Lower lobe of right lung (tissue), 2 donors: ENCODE data around the gene IFNGR1. TPM values are rescaled to one million over a fixed set of nuclear protein-coding genes. Genes with fewer than 3 reads are reported as not detected.

Source experiments
- ATAC-seq, 2 donors: fragments of 200-7000 bp; cut with Tn5 transposase; one replicate each; pipeline ENCODE4 v1.9.1; 2020 to 2022; ENCODE audit warnings: mild to moderate bottlenecking in 2 of 2, moderate library complexity in 2 of 2
- DNase-seq: peaks from one replicate; pipeline ENCODE4 v3.0.0-alpha.2; 2020
- H3K27ac ChIP-seq: fragments of 200-600 bp; one replicate; pipeline ENCODE4 v1.8.0; 2022
- H3K27me3 ChIP-seq: fragments of 200-600 bp; one replicate; pipeline ENCODE4 v1.8.0; 2022; ENCODE audit warnings: low read depth
- H3K36me3 ChIP-seq: fragments of 200-600 bp; one replicate; pipeline ENCODE4 v1.8.0; 2022; ENCODE audit warnings: mild to moderate bottlenecking
- H3K4me1 ChIP-seq: fragments of 200-600 bp; one replicate; pipeline ENCODE4 v1.8.0; 2022
- H3K4me3 ChIP-seq: fragments of 200-600 bp; one replicate; pipeline ENCODE4 v1.8.0; 2022; ENCODE audit warnings: mild to moderate bottlenecking
- H3K9me3 ChIP-seq: fragments of 200-600 bp; one replicate; pipeline ENCODE4 v1.8.0; 2022
- intact Hi-C: fragments of 100-400 bp; cut with DNase I; formaldehyde crosslinking; loops from one replicate; pipeline ENCODE4 v1.11.0; 2022
- total RNA-seq: library from RNA; stranded (reverse); fragmentation: NEBNext Ultra II Directional; extraction: Animal tissue kit (Norgen Biotek cat#: 25700); gene quantifications from one replicate; pipeline ENCODE4 v1.2.1, GENCODE V29; 2021
- TF ChIP-seq, protein P1 (sequence below): fragments of 200-600 bp; IDR thresholded peaks from one replicate; pipeline ENCODE4 v1.8.0; 2022; ENCODE audit warnings: antibody characterized with exemption, mild to moderate bottlenecking
- donor health status: DM: no; HTN: yes; CAD: no; lungs with severe emphysema.

IFNGR1 gene
- total RNA-seq, 1 donor from 2014 or later, result 208 TPM

DNA sequence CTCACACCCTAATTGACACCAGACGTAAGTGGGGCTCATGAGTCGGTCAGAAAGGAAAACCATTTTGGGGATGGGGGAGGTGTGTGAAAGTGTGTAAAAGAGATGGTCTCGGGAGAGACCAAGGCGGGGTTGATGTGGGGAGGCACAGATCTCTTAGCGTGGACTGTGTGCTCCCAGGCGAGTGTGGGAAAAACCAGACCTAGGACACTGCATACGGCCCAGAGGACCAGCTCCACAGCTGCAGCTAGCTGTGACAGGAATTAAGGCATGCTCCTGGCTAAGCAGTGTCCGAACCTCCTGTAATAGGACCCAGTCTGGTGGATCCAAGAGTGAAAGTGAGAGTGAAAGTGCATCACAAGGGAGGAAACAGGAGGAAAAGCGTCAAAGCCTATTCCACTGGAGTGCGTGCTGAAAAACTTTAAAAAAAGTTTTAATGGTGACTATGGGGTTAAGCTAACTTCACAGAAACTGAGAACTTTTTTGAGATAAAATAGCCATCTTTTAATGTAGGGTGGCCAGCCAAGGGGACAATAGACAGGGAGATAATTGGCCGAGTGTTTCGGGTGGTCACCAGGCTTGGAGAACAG is 55.4 kb downstream of the IFNGR1 start:
- Histone ChIP-seq H3K27me3 (no peaks in the 10 kb centered on the region), H3K9me3 (no peaks in the 10 kb centered on the region), H3K4me1 (no peaks in the 10 kb centered on the region), H3K36me3 (no peaks in the 10 kb centered on the region), H3K4me3 (no peak overlapping the region), H3K27ac (no peak overlapping the region)
- TF ChIP-seq, protein P1, sequence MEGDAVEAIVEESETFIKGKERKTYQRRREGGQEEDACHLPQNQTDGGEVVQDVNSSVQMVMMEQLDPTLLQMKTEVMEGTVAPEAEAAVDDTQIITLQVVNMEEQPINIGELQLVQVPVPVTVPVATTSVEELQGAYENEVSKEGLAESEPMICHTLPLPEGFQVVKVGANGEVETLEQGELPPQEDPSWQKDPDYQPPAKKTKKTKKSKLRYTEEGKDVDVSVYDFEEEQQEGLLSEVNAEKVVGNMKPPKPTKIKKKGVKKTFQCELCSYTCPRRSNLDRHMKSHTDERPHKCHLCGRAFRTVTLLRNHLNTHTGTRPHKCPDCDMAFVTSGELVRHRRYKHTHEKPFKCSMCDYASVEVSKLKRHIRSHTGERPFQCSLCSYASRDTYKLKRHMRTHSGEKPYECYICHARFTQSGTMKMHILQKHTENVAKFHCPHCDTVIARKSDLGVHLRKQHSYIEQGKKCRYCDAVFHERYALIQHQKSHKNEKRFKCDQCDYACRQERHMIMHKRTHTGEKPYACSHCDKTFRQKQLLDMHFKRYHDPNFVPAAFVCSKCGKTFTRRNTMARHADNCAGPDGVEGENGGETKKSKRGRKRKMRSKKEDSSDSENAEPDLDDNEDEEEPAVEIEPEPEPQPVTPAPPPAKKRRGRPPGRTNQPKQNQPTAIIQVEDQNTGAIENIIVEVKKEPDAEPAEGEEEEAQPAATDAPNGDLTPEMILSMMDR, result no peak
- ATAC-seq (no peak), DNase-seq (no peak)
- intact Hi-C loops, result no loop called here

DNA sequence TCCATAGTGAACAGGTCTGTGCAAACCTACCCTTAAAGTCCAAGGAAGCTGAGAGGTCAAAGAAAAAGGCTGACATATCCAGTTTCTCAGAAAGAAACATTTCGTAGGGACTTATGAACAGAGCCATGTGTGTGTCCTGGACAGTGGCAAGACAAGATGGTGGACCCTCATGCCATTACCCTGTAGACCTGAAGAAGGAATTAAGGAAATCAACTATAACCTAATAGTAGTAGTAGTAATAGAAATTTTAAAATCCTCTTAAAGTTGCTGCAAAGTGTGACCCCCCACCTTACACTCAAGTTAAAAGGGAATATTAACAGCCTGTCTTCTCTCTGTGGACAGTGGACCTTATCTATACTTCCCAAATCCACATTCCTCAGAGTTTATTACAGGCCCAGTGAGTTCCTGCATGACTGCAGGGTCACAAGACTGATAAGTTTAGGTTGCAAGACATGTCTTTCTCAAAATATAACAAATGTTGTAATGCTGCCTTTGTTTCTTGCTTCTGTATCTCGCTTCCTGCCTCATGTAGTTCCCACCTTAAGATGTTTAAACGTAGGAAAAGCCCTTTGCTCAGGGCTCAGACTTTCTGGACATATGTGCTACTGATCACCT is 56.4 kb downstream of the IFNGR1 start:
- Histone ChIP-seq H3K4me3 (no peak overlapping the region), H3K4me1 (peaks cover 3% of the 10 kb centered on the region), H3K27me3 (no peaks in the 10 kb centered on the region), H3K9me3 (no peaks in the 10 kb centered on the region), H3K27ac (no peak overlapping the region), H3K36me3 (no peaks in the 10 kb centered on the region)
- ATAC-seq, result no peak
- no peak for DNase-seq
- TF ChIP-seq, protein P1, result no peak
- intact Hi-C loops, result no loop called here

DNA sequence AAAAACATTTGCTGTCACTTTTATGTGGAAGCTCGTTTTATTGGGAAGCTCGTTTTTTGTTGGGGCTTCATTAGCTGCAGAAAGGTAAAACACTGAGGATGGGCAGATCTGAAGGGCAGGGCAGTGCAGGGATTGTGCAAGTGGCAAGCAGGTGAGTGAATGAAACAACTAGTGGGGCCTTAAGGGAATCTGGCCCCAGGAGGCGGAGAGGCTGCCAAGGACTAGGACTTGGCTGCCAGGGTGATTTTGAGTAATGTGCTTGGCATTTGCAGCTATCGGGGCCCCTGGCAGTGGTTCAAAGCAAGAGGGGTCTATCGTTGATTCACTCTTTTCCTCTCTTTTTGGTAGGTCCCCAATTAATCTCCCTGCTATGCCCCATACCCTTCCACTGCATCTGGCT is 57.2 kb downstream of the IFNGR1 start:
- intact Hi-C loops, result no loop called here
- no peak for DNase-seq
- no peak overlapping the region for H3K27ac ChIP-seq

DNA sequence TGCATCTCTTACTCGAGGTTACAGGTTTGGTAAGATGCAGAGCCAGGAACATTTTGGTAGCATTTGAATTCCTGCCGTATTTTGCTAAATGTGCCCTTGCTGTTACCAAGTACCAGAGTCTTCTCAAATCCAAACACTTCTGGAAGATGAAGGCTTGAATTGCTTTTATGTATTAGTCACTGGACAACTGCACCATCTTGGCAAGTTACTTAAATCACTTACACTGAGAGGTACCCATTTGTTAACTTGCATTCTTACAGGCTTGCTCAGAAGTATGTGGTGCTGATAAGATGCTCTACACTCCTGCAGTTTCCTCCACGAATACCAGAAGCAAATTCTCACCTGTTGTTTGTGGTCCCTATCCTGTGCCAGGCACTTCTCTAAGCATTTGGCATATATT is 58.4 kb downstream of the IFNGR1 start:
- TF ChIP-seq, protein P1, result no peak
- H3K9me3 ChIP-seq, result no peaks in the 10 kb centered on the region
- peak; percentile 43 to 81 for ATAC-seq
- H3K4me1 ChIP-seq, result peaks cover 24% of the 10 kb centered on the region
- DNase-seq, result no peak
- intact Hi-C loops, result no loop called here
- H3K27me3 ChIP-seq, result no peaks in the 10 kb centered on the region
- no peak overlapping the region for H3K27ac ChIP-seq
- no peaks in the 10 kb centered on the region for H3K36me3 ChIP-seq
- no peak overlapping the region for H3K4me3 ChIP-seq

More for the DNA sequence above, 57.2 kb downstream of the IFNGR1 start:
- Histone ChIP-seq H3K4me3 (no peak overlapping the region), H3K9me3 (no peaks in the 10 kb centered on the region), H3K4me1 (peaks cover 12% of the 10 kb centered on the region), H3K27me3 (no peaks in the 10 kb centered on the region), H3K36me3 (no peaks in the 10 kb centered on the region)
- no peak for ATAC-seq
- TF ChIP-seq, protein P1, result no peak

DNA sequence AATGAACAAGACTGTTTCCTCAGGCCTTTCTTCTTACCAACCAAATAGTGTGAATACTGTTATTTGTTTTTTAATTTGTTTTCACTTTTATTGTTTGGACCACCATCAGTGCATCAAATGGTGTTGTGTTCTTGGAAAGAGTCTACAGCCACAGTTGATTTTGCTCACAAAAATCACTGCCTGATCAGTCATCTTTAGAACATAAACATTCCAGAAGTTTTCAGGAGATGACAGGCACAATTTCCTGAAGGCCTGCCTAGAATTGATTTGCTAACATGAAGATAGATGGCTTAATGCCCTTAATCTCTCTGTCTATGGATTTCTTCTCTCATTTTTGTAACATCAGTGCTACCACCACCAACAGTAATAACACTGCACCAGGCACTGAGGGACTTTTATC is 59.3 kb downstream of the IFNGR1 start:
- Histone ChIP-seq H3K27ac (no peak overlapping the region), H3K4me3 (no peak overlapping the region), H3K9me3 (no peaks in the 10 kb centered on the region), H3K4me1 (peaks cover 30% of the 10 kb centered on the region), H3K27me3 (no peaks in the 10 kb centered on the region), H3K36me3 (no peaks in the 10 kb centered on the region)
- TF ChIP-seq, protein P1, result no peak
- ATAC-seq (no peak), DNase-seq (no peak)
- intact Hi-C loops, result no loop called here
